HG02938 (cell line): ENCODE data around the gene BLTP3A.

Experiments used
- ATAC-seq: cut with Tn5 transposase; IDR thresholded peaks from one replicate; pipeline ENCODE4 v1.9.1; 2021; ENCODE audit warnings: mild to moderate bottlenecking, moderate library complexity; ENCODE audit not compliant: unreplicated experiment

Gene BLTP3A

GRCh38 chr6:34819571-34820480 is 27.9 kb downstream of the BLTP3A start:
- no peak for ATAC-seq

GRCh38 chr6:34829137-34829536 is 37.3 kb downstream of the BLTP3A start:
- no peak for ATAC-seq

GRCh38 chr6:34832942-34833341 is 41.1 kb downstream of the BLTP3A start:
- no peak for ATAC-seq

GRCh38 chr6:34834789-34835518 is 43.1 kb downstream of the BLTP3A start:
- ATAC-seq: no peak

GRCh38 chr6:34836008-34836407 is 44.1 kb downstream of the BLTP3A start:
- ATAC-seq: no peak

- no peak for ATAC-seq
These were observed 44.6 kb downstream of the BLTP3A start for GRCh38 chr6:34836451-34836850.

- ATAC-seq: no peak
These were observed 45.6 kb downstream of the BLTP3A start for GRCh38 chr6:34837528-34837927.

GRCh38 chr6:34839666-34840352 is 47.9 kb downstream of the BLTP3A start:
- no peak for ATAC-seq
